Measurements from ENCODE around the gene FGFR2.

- TF ChIP-seq, protein P1, sequence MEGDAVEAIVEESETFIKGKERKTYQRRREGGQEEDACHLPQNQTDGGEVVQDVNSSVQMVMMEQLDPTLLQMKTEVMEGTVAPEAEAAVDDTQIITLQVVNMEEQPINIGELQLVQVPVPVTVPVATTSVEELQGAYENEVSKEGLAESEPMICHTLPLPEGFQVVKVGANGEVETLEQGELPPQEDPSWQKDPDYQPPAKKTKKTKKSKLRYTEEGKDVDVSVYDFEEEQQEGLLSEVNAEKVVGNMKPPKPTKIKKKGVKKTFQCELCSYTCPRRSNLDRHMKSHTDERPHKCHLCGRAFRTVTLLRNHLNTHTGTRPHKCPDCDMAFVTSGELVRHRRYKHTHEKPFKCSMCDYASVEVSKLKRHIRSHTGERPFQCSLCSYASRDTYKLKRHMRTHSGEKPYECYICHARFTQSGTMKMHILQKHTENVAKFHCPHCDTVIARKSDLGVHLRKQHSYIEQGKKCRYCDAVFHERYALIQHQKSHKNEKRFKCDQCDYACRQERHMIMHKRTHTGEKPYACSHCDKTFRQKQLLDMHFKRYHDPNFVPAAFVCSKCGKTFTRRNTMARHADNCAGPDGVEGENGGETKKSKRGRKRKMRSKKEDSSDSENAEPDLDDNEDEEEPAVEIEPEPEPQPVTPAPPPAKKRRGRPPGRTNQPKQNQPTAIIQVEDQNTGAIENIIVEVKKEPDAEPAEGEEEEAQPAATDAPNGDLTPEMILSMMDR (IDR thresholded peaks at IDR 0.05) = no peak
- TF ChIP-seq POLR2A (IDR thresholded peaks at IDR 0.05) = no peak
Observed at GRCh38 chr10:121594623-121595350, 3.5 kb downstream of the FGFR2 start.

All from thyroid gland (tissue), 4 donors.